ENCODE data around the gene EHF.
"Not testable (repeated sequence)": the region's sequence is repeated elsewhere in the genome, so short reads cannot be mapped to it uniquely, and the experiment has no call there.

EHF gene

DNA sequence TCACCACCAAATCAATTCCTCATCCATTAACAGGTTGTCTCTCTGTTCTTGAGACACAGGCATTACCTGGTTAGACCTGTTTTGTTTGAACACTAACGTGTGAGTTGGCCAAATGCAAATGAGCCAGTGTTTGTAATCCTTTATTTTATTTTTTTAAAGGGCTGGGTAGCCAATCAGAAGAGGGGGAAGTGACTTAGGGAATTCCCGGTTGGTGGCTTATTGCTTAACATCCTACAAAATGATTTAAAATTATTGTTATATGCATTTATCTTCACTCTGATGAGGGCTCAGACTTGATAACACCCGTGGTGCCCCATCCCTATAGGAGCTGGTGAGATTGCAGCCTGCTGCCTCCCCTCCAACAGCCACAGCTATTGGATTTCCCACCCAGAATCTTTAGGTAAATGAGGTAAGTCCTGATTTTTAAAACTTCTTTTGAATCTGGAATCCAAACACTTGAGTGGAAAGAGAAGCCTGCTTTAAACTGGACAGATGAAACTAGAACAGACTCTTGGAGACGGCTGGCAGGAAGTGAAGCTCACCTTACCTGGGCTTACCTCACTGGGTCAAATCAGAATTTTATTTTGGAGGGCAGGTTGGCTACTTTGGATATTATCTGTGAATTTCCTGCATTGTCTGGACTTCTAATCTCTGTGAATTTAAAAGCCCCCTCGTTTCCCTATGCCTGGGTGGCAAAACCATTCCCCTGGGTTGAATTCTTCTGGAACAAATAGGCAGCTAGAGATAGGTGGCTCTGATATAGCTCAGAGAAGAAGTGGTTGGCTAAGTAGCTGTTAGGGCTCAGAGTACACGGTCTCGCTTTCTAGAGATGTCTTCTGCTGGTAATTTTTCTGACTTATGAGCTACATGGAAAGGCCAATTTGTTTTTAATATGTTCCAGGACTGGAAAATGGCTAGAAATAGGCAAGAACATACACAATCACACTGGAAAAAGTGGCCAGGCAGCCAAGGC lies at the start of gene EHF:
TSS of gene EHF (plus strand) at position 274 of the 973 bp plus-strand sequence. CDS start 21,538 bp downstream, outside the sequence.
- peaks cover 6% of the 10 kb centered on the region for H3K4me1 Mint-ChIP-seq (ENCODE audit: low read depth)
- no peak for DNase-seq
- peaks cover 59% of the 10 kb centered on the region for H3K27me3 Mint-ChIP-seq
- no peak within 1 kb of the TSS for H3K4me3 Mint-ChIP-seq
- no peaks in the 10 kb centered on the region for H3K36me3 Mint-ChIP-seq (ENCODE audit: low read depth)
- H3K9me3 Mint-ChIP-seq = no peaks in the 10 kb centered on the region
- H3K27ac Mint-ChIP-seq = no peak within 1 kb of the TSS

DNA sequence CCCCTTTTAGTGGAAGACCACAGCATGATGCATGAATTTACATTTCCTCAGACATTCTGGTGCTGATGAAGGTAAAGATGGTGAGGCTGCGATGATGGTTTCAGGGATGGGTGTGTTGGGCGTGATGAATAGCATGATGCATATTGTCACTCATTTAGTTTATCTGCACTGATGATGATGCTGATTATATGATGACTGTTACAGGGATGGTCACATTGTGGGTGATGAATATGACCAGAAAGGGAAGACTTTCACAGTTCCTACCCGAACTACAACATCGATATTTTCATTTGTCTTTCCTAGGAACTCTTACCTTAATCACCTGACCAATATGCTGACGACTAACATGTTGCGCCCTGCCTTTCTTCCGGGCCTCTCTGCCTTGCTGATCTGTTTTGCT lies 47.4 kb upstream of the EHF start:
- no peaks in the 10 kb centered on the region for H3K9me3 Mint-ChIP-seq
- DNase-seq = no peak
- H3K27me3 Mint-ChIP-seq = peaks cover 61% of the 10 kb centered on the region
- no peaks in the 10 kb centered on the region for H3K36me3 Mint-ChIP-seq (ENCODE audit: low read depth)
- no peak overlapping the region for H3K4me3 Mint-ChIP-seq
- H3K4me1 Mint-ChIP-seq (ENCODE audit: low read depth) = peaks cover 6% of the 10 kb centered on the region
- no peak overlapping the region for H3K27ac Mint-ChIP-seq

DNA sequence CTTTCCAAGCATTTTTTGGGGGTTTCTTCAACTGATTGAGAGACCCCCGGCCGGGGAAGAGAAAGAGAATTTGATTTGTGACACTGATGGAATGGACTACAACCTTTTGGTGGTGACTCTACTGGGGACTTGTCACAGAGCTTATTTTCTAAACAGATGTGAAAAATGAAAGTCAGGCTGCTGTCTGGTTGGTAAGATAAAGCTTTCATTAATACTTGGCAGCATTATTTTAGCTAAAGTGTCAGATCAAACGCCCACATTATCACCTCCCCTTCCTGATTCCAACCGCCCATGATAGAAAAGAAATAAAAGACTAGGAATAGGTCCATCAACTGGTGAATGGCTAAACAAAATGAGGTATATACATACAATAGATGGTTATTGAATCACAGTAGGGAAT lies 45.6 kb upstream of the EHF start:
- Mint-ChIP-seq H3K4me3 (no peak overlapping the region), H3K4me1 (ENCODE audit: low read depth) (peaks cover 6% of the 10 kb centered on the region), H3K9me3 (no peaks in the 10 kb centered on the region), H3K27me3 (peaks cover 58% of the 10 kb centered on the region), H3K27ac (no peak overlapping the region), H3K36me3 (ENCODE audit: low read depth) (no peaks in the 10 kb centered on the region)
- DNase-seq = no peak

DNA sequence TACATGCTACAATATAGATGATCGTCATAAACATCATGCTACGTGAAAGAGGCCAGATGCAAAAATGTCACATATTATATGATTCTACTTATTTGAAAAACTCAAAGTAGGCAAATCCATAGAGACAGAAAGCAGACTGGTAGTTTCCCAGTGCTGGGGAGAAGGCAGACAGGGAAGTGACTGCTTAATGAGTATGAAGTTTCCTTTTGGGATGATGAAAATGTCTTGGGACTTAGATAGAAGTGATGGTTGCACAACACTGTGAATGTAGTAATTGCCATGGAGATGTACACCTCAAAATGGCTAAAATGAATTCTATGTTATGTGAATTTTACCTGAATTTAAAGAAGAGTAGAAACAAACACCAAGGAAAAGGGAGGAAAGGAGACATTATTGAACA lies 45.2 kb upstream of the EHF start:
- no peak overlapping the region for H3K27ac Mint-ChIP-seq
- H3K4me1 Mint-ChIP-seq (ENCODE audit: low read depth) = peaks cover 3% of the 10 kb centered on the region
- no peaks in the 10 kb centered on the region for H3K36me3 Mint-ChIP-seq (ENCODE audit: low read depth)
- H3K27me3 Mint-ChIP-seq = peaks cover 57% of the 10 kb centered on the region
- no peak for DNase-seq
- no peak overlapping the region for H3K4me3 Mint-ChIP-seq
- no peaks in the 10 kb centered on the region for H3K9me3 Mint-ChIP-seq

DNA sequence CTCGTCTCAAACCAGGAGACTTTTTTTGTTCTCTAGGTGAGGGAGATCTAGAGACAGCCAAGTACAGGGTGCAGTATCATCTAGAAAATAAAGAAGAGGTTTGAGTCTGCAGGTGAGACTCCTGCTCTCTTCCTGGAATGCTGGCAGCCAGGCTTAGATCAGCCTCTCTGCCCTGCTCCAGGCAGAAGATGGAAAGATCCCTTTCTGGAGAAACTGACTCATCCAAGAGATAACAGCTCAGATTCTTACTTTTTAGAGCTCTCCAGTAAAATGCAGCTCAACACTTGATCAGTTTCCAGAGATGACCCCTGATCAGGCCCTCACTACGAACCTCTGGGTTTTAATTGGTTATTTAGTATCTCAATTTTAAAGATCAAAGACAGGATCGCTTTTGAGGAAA lies 44.6 kb upstream of the EHF start:
- H3K27ac Mint-ChIP-seq = no peak overlapping the region

DNA sequence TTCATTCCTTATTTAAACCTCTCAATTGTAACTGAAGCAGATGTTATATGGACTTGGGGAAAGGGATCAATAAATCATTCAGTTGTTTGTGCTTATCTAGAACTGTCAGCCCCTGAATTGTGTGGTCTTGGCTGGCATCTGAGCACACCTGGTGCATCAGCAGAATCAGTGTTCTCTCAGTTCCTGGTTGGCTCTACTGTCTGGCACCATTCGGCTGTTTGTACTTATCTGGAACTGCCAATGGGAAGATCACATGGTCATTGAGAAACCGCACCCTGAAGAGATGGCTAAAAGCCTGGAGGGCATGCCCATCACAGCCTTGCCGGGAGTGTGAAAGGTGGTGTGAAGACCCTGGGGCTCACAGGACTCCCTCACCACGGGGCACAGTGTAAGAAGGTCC lies 37.1 kb upstream of the EHF start:
- Mint-ChIP-seq H3K4me3 (no peak overlapping the region), H3K9me3 (no peaks in the 10 kb centered on the region), H3K4me1 (ENCODE audit: low read depth) (peaks cover 8% of the 10 kb centered on the region), H3K36me3 (ENCODE audit: low read depth) (no peaks in the 10 kb centered on the region), H3K27ac (no peak overlapping the region), H3K27me3 (peaks cover 57% of the 10 kb centered on the region)
- no peak for DNase-seq

More for the DNA sequence above, 44.6 kb upstream of the EHF start:
- no peaks in the 10 kb centered on the region for H3K9me3 Mint-ChIP-seq
- H3K4me3 Mint-ChIP-seq = no peak overlapping the region
- DNase-seq = no peak
- H3K27me3 Mint-ChIP-seq = peaks cover 58% of the 10 kb centered on the region
- no peaks in the 10 kb centered on the region for H3K36me3 Mint-ChIP-seq (ENCODE audit: low read depth)
- no peaks in the 10 kb centered on the region for H3K4me1 Mint-ChIP-seq (ENCODE audit: low read depth)

DNA sequence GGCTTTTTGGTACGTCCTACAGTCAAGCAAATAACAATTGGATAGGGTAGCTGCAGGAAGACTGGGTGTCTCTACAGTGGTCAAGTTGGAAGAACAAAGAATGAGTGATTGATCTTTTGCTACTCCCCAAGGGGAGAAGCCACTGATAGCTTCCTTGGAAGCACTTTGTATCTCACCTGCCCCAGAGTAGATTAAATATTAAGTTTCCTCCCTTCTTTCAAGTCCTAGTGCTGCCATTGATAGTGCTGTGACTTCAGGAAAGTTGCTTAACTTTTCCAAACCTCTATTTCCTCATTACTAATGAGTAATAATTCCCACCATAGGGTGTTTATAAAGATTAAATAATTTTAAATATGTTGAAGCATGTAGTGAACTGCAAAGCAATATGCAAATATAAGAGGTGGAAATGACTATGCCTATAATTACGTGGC lies 35.6 kb upstream of the EHF start:
- Mint-ChIP-seq H3K4me1 (ENCODE audit: low read depth) (peaks cover 8% of the 10 kb centered on the region), H3K9me3 (no peaks in the 10 kb centered on the region), H3K27me3 (peaks cover 57% of the 10 kb centered on the region), H3K27ac (no peak overlapping the region), H3K36me3 (ENCODE audit: low read depth) (no peaks in the 10 kb centered on the region), H3K4me3 (no peak overlapping the region)
- no peak for DNase-seq

DNA sequence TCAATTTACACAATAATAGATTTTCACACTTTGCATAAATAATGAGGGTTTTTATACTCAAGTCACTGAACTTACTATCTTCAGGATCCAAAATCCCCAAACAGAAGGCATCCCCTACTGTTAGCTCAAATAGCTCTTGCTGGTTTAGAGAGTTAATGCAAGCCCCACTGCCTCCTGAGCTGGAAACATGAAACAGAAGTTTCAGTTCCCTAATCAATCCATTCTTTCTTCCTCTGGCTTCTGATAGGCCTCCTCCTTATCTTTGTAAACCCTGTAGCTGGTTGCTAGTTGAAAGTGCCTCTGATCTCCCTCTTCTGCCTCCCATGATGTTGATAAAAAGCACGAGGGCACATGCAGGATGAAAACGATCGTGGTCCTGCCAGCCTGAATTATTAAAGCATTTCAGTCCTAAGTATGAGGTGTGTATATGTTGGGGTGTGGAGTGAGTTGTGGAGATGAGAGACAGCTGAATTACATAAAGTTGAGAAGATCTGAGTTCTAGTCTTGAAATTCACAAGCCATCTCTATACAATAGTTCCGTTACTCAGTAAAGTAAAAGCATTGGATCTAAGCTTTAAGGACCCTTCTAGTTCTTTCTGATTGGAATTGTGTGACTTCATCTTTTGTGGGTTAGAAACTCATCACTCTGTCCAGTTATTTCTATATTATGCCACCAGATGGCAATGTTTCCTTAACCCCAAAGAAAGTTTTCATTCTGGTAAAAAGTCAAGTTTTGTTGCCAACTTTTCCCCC lies 35.0 kb upstream of the EHF start:
- Mint-ChIP-seq H3K36me3 (ENCODE audit: low read depth) (no peaks in the 10 kb centered on the region), H3K27me3 (peaks cover 57% of the 10 kb centered on the region), H3K27ac (no peak overlapping the region), H3K4me1 (ENCODE audit: low read depth) (peaks cover 8% of the 10 kb centered on the region), H3K4me3 (no peak overlapping the region), H3K9me3 (no peaks in the 10 kb centered on the region)
- no peak for DNase-seq

DNA sequence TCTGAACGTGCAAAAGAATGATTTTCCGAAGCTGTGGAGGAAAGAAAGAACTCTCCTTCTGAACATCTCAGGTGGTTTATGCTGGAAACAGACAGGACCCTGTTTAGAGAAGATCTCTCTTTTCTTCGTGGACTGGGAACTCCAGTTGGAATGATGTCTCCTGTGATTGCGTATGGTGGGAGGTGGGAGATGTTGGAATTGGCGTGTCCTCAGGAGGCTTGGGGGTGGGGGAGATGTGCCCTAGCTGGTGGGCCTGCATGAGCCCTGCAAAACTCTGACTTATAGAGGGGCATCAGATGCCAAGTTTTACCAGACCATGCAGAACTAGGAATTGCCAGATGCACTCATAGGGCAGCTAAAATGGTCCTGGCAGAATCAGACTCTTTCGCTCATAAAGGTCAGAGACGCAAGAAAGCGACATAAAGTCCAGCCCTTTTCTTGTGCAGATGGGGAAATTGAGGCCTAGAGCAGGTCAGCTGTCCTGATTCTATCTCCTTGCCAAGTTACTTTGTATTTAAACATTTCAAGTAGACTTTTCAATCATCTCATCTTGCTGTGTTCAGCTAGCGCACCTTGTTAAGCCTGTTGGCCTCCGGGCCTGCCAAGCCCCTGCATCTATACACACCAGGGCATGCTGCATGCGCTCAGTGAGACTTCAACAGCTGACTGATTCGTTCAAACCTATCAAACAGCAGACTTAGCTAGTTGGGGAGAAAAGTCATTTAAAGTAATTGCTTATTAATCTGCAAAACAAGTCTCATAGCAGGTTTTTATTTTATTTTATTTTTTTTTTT lies 34.2 kb upstream of the EHF start:
- Mint-ChIP-seq H3K27me3 (peaks cover 55% of the 10 kb centered on the region), H3K4me3 (no peak overlapping the region), H3K4me1 (ENCODE audit: low read depth) (peaks cover 8% of the 10 kb centered on the region), H3K27ac (no peak overlapping the region), H3K9me3 (no peaks in the 10 kb centered on the region), H3K36me3 (ENCODE audit: low read depth) (no peaks in the 10 kb centered on the region)
- DNase-seq = no peak

DNA sequence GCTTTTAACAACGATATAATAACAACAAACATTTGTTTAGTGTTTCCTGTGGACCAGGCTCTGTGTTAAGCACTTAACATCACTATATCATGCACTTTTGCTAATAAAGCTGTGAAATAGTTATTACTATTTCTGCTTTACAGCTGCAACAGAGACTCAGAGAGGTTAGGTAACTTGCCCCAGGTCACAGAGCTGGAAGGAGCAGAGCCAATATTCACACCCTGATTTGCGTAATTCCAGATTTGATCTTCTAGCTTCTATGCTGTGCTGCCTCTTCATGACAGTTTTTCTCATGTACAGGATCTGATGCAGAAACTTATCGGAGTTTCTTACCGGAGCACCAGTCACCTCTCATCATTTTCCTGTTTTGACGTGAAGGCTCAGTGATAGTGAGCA lies 33.6 kb upstream of the EHF start:
- no peak for DNase-seq

DNA sequence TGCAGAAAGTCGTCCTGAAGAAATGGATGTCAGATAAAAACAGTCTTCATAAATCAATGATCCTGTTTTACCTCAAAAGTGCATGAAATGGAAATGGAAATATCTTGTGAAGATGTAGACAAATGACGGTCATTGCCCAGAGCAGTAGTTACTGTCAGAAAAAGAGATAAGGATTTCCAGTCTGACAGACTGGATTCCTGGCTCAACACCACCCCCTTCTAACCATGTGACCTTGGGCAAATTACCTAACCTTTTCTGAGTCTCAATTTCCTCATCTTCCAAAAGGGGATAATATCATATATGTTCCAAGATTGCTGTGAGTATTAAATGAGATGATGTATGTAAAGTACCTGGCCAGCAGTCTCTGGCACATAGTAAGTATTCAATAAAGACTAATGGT lies 32.9 kb upstream of the EHF start:
- no peak for DNase-seq
- H3K27ac Mint-ChIP-seq = no peak overlapping the region
- peaks cover 60% of the 10 kb centered on the region for H3K27me3 Mint-ChIP-seq
- H3K36me3 Mint-ChIP-seq (ENCODE audit: low read depth) = no peaks in the 10 kb centered on the region
- no peak overlapping the region for H3K4me3 Mint-ChIP-seq
- H3K9me3 Mint-ChIP-seq = no peaks in the 10 kb centered on the region
- peaks cover 8% of the 10 kb centered on the region for H3K4me1 Mint-ChIP-seq (ENCODE audit: low read depth)

More for the DNA sequence above, 33.6 kb upstream of the EHF start:
- Mint-ChIP-seq H3K27ac (no peak overlapping the region), H3K4me1 (ENCODE audit: low read depth) (peaks cover 8% of the 10 kb centered on the region), H3K27me3 (peaks cover 53% of the 10 kb centered on the region), H3K36me3 (ENCODE audit: low read depth) (no peaks in the 10 kb centered on the region), H3K9me3 (no peaks in the 10 kb centered on the region), H3K4me3 (no peak overlapping the region)

DNA sequence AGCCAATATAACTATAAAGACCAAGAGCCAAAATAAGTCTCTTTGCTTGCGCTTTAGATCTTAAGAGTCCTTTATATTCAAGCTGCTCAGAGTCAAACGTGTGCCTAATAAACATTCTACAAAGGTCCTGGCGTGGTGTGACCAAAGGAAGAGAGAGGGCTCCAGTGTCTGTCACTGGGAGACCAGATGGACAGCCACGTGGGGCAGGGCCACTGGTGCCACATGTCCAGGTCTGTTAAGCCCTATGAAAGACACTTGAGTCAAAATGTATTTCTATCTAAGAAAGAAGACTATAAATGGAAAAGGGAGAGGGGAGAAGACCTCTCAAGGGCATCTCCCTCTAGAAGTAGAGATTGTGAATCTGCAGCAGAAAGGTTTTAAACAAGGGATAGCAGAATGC lies 32.2 kb upstream of the EHF start:
- H3K36me3 Mint-ChIP-seq (ENCODE audit: low read depth) = no peaks in the 10 kb centered on the region
- H3K4me1 Mint-ChIP-seq (ENCODE audit: low read depth) = peaks cover 8% of the 10 kb centered on the region
- H3K27ac Mint-ChIP-seq = no peak overlapping the region
- H3K27me3 Mint-ChIP-seq = peaks cover 66% of the 10 kb centered on the region
- no peaks in the 10 kb centered on the region for H3K9me3 Mint-ChIP-seq
- no peak for DNase-seq
- no peak overlapping the region for H3K4me3 Mint-ChIP-seq

DNA sequence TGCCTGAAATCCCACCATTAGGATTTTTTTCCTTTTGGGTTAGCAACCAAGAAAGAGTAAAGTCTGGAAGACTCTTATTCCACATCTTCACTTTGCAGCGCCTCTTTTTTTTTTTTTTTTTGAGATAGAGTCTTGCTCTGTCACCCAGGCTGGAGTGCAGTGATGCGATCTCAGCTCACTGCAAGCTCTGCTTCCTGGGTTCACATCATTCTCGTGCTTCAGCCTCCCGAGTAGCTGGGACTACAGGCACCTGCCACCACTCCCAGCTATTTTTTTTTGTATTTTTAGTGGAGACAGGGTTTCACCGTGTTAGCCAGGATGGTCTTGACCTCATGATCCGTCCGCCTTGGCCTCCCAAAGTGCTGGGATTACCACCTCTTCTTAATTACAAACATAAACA lies 31.7 kb upstream of the EHF start:
- not testable (repeated sequence) for H3K27ac Mint-ChIP-seq; H3K4me3 Mint-ChIP-seq; H3K4me1 Mint-ChIP-seq (ENCODE audit: low read depth); H3K9me3 Mint-ChIP-seq; DNase-seq; H3K36me3 Mint-ChIP-seq (ENCODE audit: low read depth)
- peaks cover 69% of the 10 kb centered on the region for H3K27me3 Mint-ChIP-seq

DNA sequence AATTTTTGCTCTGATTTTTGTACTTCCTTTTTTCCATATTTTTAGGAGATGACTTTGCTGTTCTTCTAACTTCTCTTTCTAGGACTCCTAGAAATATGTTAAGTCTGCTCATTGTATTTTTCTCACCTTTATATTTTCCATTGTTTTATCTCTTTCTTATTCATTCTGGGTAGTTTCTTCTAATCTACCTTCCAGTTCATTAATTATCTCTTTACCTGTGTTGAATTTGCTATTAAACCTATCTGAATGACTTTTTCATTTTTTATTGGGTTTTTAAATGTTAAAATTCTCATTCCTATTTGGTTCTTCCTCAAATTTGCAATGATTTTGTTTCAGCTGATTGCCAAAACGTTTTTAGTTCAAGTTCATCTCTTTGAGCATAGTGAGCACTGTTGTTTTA lies 27.8 kb upstream of the EHF start:
- H3K27ac Mint-ChIP-seq = no peak overlapping the region
- peaks cover 68% of the 10 kb centered on the region for H3K27me3 Mint-ChIP-seq
- H3K4me1 Mint-ChIP-seq (ENCODE audit: low read depth) = no peaks in the 10 kb centered on the region
- H3K36me3 Mint-ChIP-seq (ENCODE audit: low read depth) = no peaks in the 10 kb centered on the region
- H3K9me3 Mint-ChIP-seq = no peaks in the 10 kb centered on the region
- no peak for DNase-seq
- no peak overlapping the region for H3K4me3 Mint-ChIP-seq
